ENCODE measurements around the gene GBP4.

DNA sequence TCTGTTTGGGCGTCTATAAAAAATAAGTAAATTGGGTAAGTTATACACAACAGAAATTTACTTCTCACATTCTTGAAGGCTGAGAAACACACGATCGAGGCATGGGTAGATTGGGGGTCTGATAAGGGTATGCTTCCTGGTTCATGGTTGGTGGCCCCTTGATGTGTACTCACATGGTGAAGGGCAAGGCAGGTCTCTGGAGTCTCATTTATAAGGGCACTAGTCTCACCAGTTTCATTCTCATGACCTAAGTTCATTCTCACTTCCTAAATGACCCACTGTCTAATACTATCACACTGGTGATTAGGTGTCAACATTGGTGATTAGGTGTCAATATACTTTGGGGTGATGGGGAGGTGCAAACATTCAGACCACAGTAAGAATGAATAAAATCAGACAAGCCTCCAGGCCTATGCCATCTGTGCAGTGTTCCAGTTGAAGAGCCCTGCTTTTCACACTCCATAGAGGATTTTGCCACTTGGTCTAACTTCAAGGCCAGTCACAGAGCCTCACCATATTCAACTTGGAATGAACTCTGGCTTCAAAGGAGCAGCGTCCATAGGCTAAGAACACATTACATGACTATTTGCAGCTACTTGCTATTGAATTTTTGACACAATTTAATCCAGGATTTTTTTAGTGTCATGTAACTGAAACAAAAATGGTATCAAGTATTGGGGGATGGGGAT is 2.5 kb upstream of the GBP4 start:
- TF ChIP-seq, protein P1, sequence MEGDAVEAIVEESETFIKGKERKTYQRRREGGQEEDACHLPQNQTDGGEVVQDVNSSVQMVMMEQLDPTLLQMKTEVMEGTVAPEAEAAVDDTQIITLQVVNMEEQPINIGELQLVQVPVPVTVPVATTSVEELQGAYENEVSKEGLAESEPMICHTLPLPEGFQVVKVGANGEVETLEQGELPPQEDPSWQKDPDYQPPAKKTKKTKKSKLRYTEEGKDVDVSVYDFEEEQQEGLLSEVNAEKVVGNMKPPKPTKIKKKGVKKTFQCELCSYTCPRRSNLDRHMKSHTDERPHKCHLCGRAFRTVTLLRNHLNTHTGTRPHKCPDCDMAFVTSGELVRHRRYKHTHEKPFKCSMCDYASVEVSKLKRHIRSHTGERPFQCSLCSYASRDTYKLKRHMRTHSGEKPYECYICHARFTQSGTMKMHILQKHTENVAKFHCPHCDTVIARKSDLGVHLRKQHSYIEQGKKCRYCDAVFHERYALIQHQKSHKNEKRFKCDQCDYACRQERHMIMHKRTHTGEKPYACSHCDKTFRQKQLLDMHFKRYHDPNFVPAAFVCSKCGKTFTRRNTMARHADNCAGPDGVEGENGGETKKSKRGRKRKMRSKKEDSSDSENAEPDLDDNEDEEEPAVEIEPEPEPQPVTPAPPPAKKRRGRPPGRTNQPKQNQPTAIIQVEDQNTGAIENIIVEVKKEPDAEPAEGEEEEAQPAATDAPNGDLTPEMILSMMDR (IDR thresholded peaks at IDR 0.05) = no peak
- TF ChIP-seq POLR2A (IDR thresholded peaks at IDR 0.05) = no peak

Measured in right lobe of liver (tissue), 4 donors.